ENCODE data around the gene GPR108.

Gene GPR108

GRCh38 chr19:6745965-6746364 lies 8.6 kb upstream of the GPR108 start:
- TF ChIP-seq CTCF (conservative IDR thresholded peaks at IDR 0.05; ENCODE audit: low read depth, low read length) = no peak
- DNase-seq (ENCODE audit: low read depth) = no peak
- H3K4me3 ChIP-seq (ENCODE audit: low read length) = no peak overlapping the region

DNA sequence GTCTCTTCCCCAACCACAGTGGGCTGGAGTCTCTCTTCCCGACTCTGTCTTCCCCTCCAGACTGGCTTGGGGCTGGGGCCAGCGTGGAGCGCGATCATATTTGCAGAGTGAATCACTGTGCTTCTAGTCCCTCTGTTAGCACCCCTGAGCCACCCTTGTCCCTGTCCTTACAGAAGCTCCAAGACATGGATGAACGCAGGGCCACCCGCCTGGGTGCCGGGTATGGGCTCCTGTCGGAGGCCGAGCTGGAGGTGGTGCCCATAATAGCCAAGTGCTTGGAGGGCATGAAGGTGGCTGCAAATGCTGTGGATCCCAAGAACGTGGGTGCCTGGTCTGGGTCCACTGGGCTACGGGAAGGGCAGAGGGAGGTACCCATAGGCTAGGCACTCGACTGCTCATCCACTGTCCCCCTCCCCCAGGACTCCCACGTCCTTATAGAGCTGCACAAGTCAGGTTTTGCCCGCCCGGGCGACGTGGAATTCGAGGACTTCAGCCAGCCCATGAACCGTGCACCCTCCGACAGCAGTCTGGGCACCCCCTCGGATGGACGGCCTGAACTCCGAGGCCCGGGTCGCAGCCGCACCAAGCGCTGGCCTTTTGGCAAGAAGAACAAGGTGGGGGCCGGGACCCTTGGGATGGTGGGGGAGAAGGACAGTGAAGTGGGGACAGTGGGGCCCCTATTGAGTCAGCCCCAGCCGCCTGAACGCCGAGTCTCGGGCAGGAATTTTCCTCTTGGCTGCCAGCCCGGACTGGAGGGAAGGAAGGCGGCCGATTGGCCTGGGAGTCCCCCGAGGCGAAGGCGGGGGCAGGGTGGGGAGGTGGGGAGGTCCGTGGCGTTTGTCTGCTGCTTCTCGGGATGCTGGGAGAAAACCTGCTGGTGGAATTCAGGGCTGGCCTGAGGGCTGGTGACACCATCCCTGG lies 7.3 kb upstream of the GPR108 start:
- no peak for TF ChIP-seq CTCF (conservative IDR thresholded peaks at IDR 0.05; ENCODE audit: low read depth, low read length)
- H3K4me3 ChIP-seq (ENCODE audit: low read length) = no peak overlapping the region

DNA sequence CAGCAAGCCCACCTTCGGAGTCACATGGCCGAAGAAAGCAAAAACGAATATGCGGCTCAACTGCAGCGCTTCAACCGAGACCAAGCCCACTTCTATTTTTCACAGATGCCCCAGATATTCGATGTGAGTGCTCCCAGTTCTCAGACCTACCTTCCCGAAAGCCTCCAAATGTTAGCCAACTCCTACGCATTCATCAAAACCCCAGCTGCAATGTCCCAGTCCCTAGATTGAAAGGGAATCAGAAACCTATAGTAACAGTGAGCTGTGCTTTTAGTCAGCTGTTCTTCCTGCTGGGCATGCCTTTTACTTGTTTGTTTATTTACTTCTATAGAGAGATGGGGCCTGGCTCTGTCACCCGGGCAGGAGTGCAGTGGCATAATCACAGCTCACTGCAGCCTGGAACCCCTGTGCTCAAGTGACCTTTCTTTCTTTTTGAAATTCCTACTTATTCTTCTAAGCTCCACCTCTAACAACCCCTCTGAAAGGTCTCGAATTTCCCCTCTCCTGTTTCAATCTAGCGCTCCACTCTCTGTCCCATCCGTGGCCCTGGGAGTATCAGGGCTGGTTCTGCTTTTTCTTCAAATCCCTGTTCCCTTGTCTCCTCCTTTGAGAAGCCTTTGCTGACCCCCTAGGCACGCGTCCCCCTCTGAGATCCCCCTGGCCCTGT lies 6.5 kb upstream of the GPR108 start:
- TF ChIP-seq CTCF (conservative IDR thresholded peaks at IDR 0.05; ENCODE audit: low read depth, low read length) = no peak
- H3K4me3 ChIP-seq (ENCODE audit: low read length) = no peak overlapping the region

More for the DNA sequence above, 7.3 kb upstream of the GPR108 start:
- no peak for DNase-seq (ENCODE audit: low read depth)

DNA sequence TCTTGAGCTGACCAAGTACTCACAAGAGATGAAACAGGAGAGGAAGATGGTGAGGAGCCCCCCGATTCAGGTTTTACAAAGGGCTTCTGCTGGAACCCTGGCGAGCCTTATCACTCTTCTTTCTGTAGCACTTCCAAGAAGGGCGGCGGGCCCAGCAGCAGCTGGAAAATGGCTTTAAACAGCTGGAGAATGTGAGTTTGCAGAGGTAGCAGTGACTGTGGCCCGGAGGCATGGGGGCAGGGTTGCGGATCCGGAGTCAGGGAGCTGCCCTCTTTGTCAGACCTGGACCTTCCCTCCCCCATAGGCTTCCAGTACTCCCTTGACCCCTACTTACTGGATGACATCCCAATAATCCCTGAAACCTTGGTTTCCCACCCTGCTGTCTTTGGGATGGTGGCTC lies 5.7 kb upstream of the GPR108 start:
- H3K4me3 ChIP-seq (ENCODE audit: low read length) = no peak overlapping the region
- no peak for DNase-seq (ENCODE audit: low read depth)
- TF ChIP-seq CTCF (conservative IDR thresholded peaks at IDR 0.05; ENCODE audit: low read depth, low read length) = no peak

More for the DNA sequence above, 6.5 kb upstream of the GPR108 start:
- no peak for DNase-seq (ENCODE audit: low read depth)

- H3K4me3 ChIP-seq (ENCODE audit: low read length) = peak overlapping the region; percentile 81
- no peak for TF ChIP-seq CTCF (conservative IDR thresholded peaks at IDR 0.05; ENCODE audit: low read depth, low read length)
- no peak for DNase-seq (ENCODE audit: low read depth)
These were observed 3.4 kb upstream of the GPR108 start for GRCh38 chr19:6740589-6741343.

DNA sequence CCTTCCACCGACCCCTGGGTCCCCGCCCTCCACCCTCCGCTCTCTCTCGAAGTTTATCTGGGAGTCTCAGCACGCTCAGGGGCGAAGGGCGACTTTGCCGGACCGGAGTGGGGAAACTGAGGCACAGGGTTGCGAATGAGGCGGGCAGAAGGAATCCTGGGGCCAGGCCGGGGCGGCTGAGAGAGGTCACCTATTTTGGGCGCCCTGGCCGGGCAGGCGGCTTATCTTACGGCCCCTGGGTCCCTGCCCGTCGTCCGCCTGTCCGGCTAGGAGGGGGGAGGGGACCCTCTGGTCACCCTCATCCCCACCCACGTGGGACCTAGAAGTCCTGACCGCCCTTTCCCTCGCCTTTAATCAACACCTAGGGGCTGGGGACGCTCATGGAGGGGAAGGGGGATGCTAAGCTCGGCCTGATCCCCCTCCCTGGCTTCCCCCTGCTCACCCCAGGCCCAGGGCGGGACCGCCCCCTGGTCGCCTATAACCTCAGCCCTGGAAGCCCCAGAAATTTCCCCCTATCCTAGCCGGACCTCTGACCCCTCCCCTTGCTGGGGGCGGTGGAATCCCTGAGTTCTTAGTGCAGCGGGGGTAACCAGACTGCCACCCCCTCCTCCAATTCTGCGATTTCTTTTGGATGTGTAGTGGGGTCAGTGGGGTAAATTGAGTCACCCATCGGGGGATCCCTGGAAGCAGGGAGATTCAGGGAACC lies 2.7 kb upstream of the GPR108 start:
- DNase-seq (ENCODE audit: low read depth) = no peak
- TF ChIP-seq CTCF (conservative IDR thresholded peaks at IDR 0.05; ENCODE audit: low read depth, low read length) = no peak
- peak overlapping the region; percentile 81 for H3K4me3 ChIP-seq (ENCODE audit: low read length)
